Sigmoid colon (tissue), 4 donors: ENCODE measurements around the gene SDK1.

Experiments
- EP300 ChIP-seq, 4 donors: sonication (generic); formaldehyde crosslinking; IDR thresholded peaks; one replicate each; pipeline ENCODE4 v1.6.1; 2017; ENCODE audit warnings: antibody characterized with exemption in 4 of 4
- POLR2A ChIP-seq, 2 donors: fragments of 450-650 bp; IDR thresholded peaks; one replicate each; pipeline ENCODE4 v1.6.1; 2016; ENCODE audit warnings: antibody characterized with exemption in 2 of 2, mild to moderate bottlenecking in 2 of 2, moderate library complexity in 2 of 2
- TF ChIP-seq, protein P1 (sequence below), 4 experiments: fragments of 450-650 bp in 3 of 4; fragments of 200-600 bp in 1 of 4; IDR thresholded peaks; one replicate each; pipeline ENCODE4 v1.5.1; 2016 to 2019; ENCODE audit warnings: antibody characterized with exemption in 4 of 4, mild to moderate bottlenecking in 3 of 4, moderate library complexity in 2 of 4

DNA sequence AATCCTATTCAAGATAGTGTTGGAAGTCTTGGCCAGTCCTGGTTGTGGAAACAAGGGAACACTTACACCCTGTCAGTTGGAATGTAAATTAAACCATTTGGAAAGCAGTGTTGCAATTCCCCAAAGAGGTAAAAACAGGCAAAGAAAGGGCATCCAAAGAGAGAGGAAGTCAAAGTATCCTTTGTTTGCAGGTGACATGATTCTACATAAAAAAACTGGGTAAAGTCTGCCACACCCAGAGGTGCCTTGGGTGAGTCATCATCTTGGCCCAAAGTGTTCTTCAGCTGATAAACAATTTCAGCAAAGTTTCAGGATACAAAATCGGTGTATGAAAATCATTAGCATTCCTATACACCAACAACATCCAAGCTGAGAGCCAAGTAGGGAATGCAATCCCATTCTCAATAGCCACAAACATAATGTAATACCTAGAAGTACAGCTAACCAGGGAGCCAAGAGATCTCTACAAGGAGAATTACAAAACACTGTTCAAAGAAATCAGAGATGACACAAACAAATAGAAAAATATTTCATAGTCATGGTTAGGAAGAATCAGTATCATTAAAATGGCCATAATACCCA, 278.7 kb downstream of the SDK1 start:
- TF ChIP-seq, protein P1, sequence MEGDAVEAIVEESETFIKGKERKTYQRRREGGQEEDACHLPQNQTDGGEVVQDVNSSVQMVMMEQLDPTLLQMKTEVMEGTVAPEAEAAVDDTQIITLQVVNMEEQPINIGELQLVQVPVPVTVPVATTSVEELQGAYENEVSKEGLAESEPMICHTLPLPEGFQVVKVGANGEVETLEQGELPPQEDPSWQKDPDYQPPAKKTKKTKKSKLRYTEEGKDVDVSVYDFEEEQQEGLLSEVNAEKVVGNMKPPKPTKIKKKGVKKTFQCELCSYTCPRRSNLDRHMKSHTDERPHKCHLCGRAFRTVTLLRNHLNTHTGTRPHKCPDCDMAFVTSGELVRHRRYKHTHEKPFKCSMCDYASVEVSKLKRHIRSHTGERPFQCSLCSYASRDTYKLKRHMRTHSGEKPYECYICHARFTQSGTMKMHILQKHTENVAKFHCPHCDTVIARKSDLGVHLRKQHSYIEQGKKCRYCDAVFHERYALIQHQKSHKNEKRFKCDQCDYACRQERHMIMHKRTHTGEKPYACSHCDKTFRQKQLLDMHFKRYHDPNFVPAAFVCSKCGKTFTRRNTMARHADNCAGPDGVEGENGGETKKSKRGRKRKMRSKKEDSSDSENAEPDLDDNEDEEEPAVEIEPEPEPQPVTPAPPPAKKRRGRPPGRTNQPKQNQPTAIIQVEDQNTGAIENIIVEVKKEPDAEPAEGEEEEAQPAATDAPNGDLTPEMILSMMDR (IDR thresholded peaks at IDR 0.05): no peak
- TF ChIP-seq POLR2A (IDR thresholded peaks at IDR 0.05) (no peak), EP300 (IDR thresholded peaks at IDR 0.05) (no peak)
